CD14-positive monocyte (primary cell): ENCODE results near the gene TCF4. TPM values are rescaled to one million over a fixed set of nuclear protein-coding genes. Genes with fewer than 3 reads are reported as not detected.

ENCODE experiments used
- DNase-seq, 3 donors: peaks; one replicate each; pipeline ENCODE4 v3.0.0-alpha.2; 2011 to 2022
- H2AFZ ChIP-seq: 2 replicates; pipeline ENCODE4 v1.6.0; 2012; ENCODE audit warnings: mild to moderate bottlenecking, low read depth, low read length, inconsistent platforms; ENCODE audit not compliant: insufficient read depth, poor library complexity, severe bottlenecking
- H3K27ac ChIP-seq, 2 donors: 1 replicate in 1 of 2; 2 replicates in 1 of 2; pipeline ENCODE4 v1.5.1; 2012 to 2013; ENCODE audit warnings: low read length in 2 of 2, control low read depth in 1 of 2, inconsistent platforms in 1 of 2, low read depth in 1 of 2, mild to moderate bottlenecking in 1 of 2
- H3K27me3 ChIP-seq, 2 donors: one replicate each; pipeline versions ENCODE4 v1.6.0 to v1.6.1; 2011 to 2013; ENCODE audit warnings: low read length in 2 of 2; ENCODE audit not compliant: control insufficient read depth in 2 of 2, insufficient read depth in 2 of 2
- H3K36me3 ChIP-seq, 2 donors: replicated peaks in 1 of 2; 1 replicate in 1 of 2; 2 replicates in 1 of 2; pipeline versions ENCODE4 v1.5.1 to v1.6.1; 2012 to 2013; ENCODE audit warnings: low read length in 2 of 2, control low read depth in 1 of 2, inconsistent platforms in 1 of 2, mild to moderate bottlenecking in 1 of 2; ENCODE audit not compliant: insufficient read depth in 2 of 2, control insufficient read depth in 1 of 2
- H3K4me1 ChIP-seq, 2 donors: 1 replicate in 1 of 2; 2 replicates in 1 of 2; pipeline versions ENCODE4 v1.5.1 to v1.6.1; 2012 to 2013; ENCODE audit warnings: low read length in 2 of 2, control low read depth in 1 of 2, inconsistent platforms in 1 of 2, mild to moderate bottlenecking in 1 of 2, moderate library complexity in 1 of 2; ENCODE audit not compliant: insufficient read depth in 2 of 2, control insufficient read depth in 1 of 2
- H3K4me2 ChIP-seq: replicated peaks from 2 replicates; pipeline ENCODE3; 2012; ENCODE audit warnings: low read length, moderate library complexity, mild to moderate bottlenecking; ENCODE audit not compliant: poor library complexity, severe bottlenecking; ENCODE audit errors: extremely low read depth
- H3K4me3 ChIP-seq, 3 experiments: fragments of 200-600 bp in 1 of 3; sonication (generic) in 1 of 3; replicated peaks in 1 of 3; 1 replicate in 2 of 3; 2 replicates in 1 of 3; pipeline ENCODE4 v1.5.1; 2011 to 2013; ENCODE audit warnings: low read length in 3 of 3, mild to moderate bottlenecking in 3 of 3, control low read depth in 2 of 3, low read depth in 2 of 3, inconsistent platforms in 1 of 3, moderate library complexity in 1 of 3
- H3K79me2 ChIP-seq: 2 replicates; pipeline ENCODE4 v1.6.0; 2012; ENCODE audit warnings: mild to moderate bottlenecking, control low read depth, inconsistent platforms, low read length, moderate library complexity; ENCODE audit not compliant: insufficient read depth
- H3K9ac ChIP-seq: 2 replicates; pipeline ENCODE4 v1.6.0; 2017; ENCODE audit warnings: low read length, mild to moderate bottlenecking; ENCODE audit not compliant: insufficient read depth, poor library complexity, severe bottlenecking
- H3K9me3 ChIP-seq, 2 donors: replicated peaks in 1 of 2; 1 replicate in 1 of 2; 2 replicates in 1 of 2; pipeline versions ENCODE4 v1.5.1 to v1.6.1; 2012 to 2013; ENCODE audit warnings: low read length in 2 of 2, control low read depth in 1 of 2; ENCODE audit not compliant: control insufficient read depth in 1 of 2, insufficient read depth in 1 of 2
- H4K20me1 ChIP-seq: 2 replicates; pipeline ENCODE4 v1.6.0; 2012; ENCODE audit warnings: mild to moderate bottlenecking, low read length, control low read depth, moderate library complexity; ENCODE audit not compliant: insufficient read depth
- H3K27ac Mint-ChIP-seq, 7 donors: one replicate each; pipeline ENCODE4 v1.8.0; 2020; ENCODE audit warnings: mild to moderate bottlenecking in 7 of 7, mixed read lengths in 7 of 7, moderate library complexity in 6 of 7, inconsistent platforms in 2 of 7
- H3K27me3 Mint-ChIP-seq, 3 donors: one replicate each; pipeline ENCODE4 v1.8.0; 2021 to 2022; ENCODE audit warnings: low read depth in 3 of 3, mild to moderate bottlenecking in 3 of 3, mixed read lengths in 3 of 3, moderate library complexity in 3 of 3, inconsistent platforms in 1 of 3
- H3K36me3 Mint-ChIP-seq, 2 donors: one replicate each; pipeline ENCODE4 v1.8.0; 2020; ENCODE audit warnings: mixed read lengths in 2 of 2, inconsistent platforms in 1 of 2, mild to moderate bottlenecking in 1 of 2
- H3K4me1 Mint-ChIP-seq: one replicate; pipeline ENCODE4 v1.8.0; 2020; ENCODE audit warnings: mild to moderate bottlenecking, mixed read lengths
- H3K4me3 Mint-ChIP-seq, 2 donors: one replicate each; pipeline ENCODE4 v1.8.0; 2020; ENCODE audit warnings: mild to moderate bottlenecking in 2 of 2, mixed read lengths in 2 of 2, moderate library complexity in 1 of 2
- H3K9me3 Mint-ChIP-seq, 7 donors: one replicate each; pipeline ENCODE4 v1.8.0; 2020 to 2022; ENCODE audit warnings: mixed read lengths in 7 of 7, mild to moderate bottlenecking in 6 of 7, moderate library complexity in 6 of 7, inconsistent platforms in 2 of 7
- CTCF ChIP-seq: fragments of 200-600 bp; IDR thresholded peaks from one replicate; pipeline ENCODE4 v1.8.0; 2022; ENCODE audit warnings: antibody characterized with exemption, mild to moderate bottlenecking
- WGBS: methylation state at CpG from one replicate; pipeline ENCODE4 v1.1.5; 2013; ENCODE audit warnings: missing lambda C conversion rate; ENCODE audit not compliant: insufficient coverage; 5-methylcytosine and 5-hydroxymethylcytosine counted together
- intact Hi-C, 2 donors: fragments of 100-400 bp; cut with micrococcal nuclease; formaldehyde crosslinking; loops; one replicate each; pipeline versions ENCODE4 v1.15.0 to v1.15.1; 2023
- polyA plus RNA-seq, 3 donors: library from polyadenylated mRNA; depleted of rRNA in 1 of 3; unstranded in 2 of 3; stranded (reverse) in 1 of 3; fragments of 300-500 nt in 2 of 3; fragments of >200 nt in 1 of 3; fragmentation: Illumina TruSeq in 2 of 3; gene quantifications; 1 replicate in 2 of 3; 2 replicates in 1 of 3; pipeline ENCODE4 v1.2.3, GENCODE V29; 2012 to 2021

Gene TCF4
- polyA plus RNA-seq, 3 donors: 5.9 to 12.9 (median 10.7) TPM

- intact Hi-C loops: no loop called here
- Histone ChIP-seq H3K9me3 (no peaks in the 10 kb centered on the region), H3K4me2 (no peak overlapping the region), H3K9ac (no peak overlapping the region), H3K79me2 (no peaks in the 10 kb centered on the region), H3K27ac (peak overlapping the region in 1 of 2 donors; percentile 70), H3K4me1 (peaks cover 25 to 29% of the 10 kb centered on the region in 2 donors), H4K20me1 (no peaks in the 10 kb centered on the region), H2AFZ (no peak overlapping the region), H3K36me3 (no peaks in the 10 kb centered on the region), H3K4me3 (no peak overlapping the region), H3K27me3 (no peaks in the 10 kb centered on the region)
- no peaks in the 10 kb centered on the region for H3K36me3 Mint-ChIP-seq
- no peak for TF ChIP-seq CTCF
- no peak for DNase-seq
- H3K27ac Mint-ChIP-seq: peak overlapping the region in 2 of 7 donors; percentile 89 to 93
- no peaks in the 10 kb centered on the region for H3K9me3 Mint-ChIP-seq
- H3K4me3 Mint-ChIP-seq: no peak overlapping the region
- H3K27me3 Mint-ChIP-seq: no peaks in the 10 kb centered on the region
- H3K4me1 Mint-ChIP-seq: peaks cover 29% of the 10 kb centered on the region
- no CpG with 5 or more reads among the region's 4 CpGs for WGBS
These were observed 250.9 kb downstream of the TCF4 start for GRCh38 chr18:55337138-55337537.

- Histone ChIP-seq H3K27ac (no peak overlapping the region), H2AFZ (no peak overlapping the region), H3K36me3 (no peaks in the 10 kb centered on the region), H3K27me3 (no peaks in the 10 kb centered on the region), H3K79me2 (no peaks in the 10 kb centered on the region), H4K20me1 (no peaks in the 10 kb centered on the region), H3K4me2 (no peak overlapping the region), H3K9ac (no peak overlapping the region), H3K4me3 (no peak overlapping the region), H3K9me3 (no peaks in the 10 kb centered on the region), H3K4me1 (peaks cover 25 to 30% of the 10 kb centered on the region in 2 donors)
- no peak for TF ChIP-seq CTCF
- H3K9me3 Mint-ChIP-seq: no peaks in the 10 kb centered on the region
- intact Hi-C loops: no loop called here
- H3K4me1 Mint-ChIP-seq: peaks cover 32% of the 10 kb centered on the region
- H3K27me3 Mint-ChIP-seq: no peaks in the 10 kb centered on the region
- H3K4me3 Mint-ChIP-seq: no peak overlapping the region
- H3K36me3 Mint-ChIP-seq: no peaks in the 10 kb centered on the region
- H3K27ac Mint-ChIP-seq: no peak overlapping the region
- no peak for DNase-seq
- no CpG with 5 or more reads among the region's 3 CpGs for WGBS
These were observed 251.4 kb downstream of the TCF4 start for GRCh38 chr18:55336438-55337100.
